Hematopoietic multipotent progenitor cell (in vitro differentiated cells): ENCODE measurements around the gene UGGT2. TPM values are rescaled to one million over a fixed set of nuclear protein-coding genes. Genes with fewer than 3 reads are reported as not detected.
"Not testable (repeated sequence)": the region's sequence is repeated elsewhere in the genome, so short reads cannot be mapped to it uniquely, and the experiment has no call there.

Source experiments
- DNase-seq, 3 donors: peaks; one replicate each; pipeline ENCODE4 v3.0.0-alpha.2; 2011 to 2015; ENCODE audit warnings: low read depth in 2 of 3, low spot score in 2 of 3
- total RNA-seq: library from RNA; depleted of rRNA; stranded (reverse); fragments of >200 nt; gene quantifications from one replicate; pipeline ENCODE4 v1.2.3, GENCODE V29; 2012

UGGT2 gene
- 6.5 TPM for total RNA-seq

- DNase-seq: peak in 2 of 3 donors; percentile 57 to 62
Measured at GRCh38 chr13:96053003-96053703, at the start of gene UGGT2. TSS of gene UGGT2 (minus strand) at chr13:96053401. CDS start at chr13:96053312, 89 bp downstream.

GRCh38 chr13:96100457-96101220 lies 47.4 kb upstream of the UGGT2 start:
- no peak for DNase-seq

GRCh38 chr13:96093296-96094006 lies 40.2 kb upstream of the UGGT2 start:
- no peak for DNase-seq

GRCh38 chr13:96091164-96092117 lies 38.2 kb upstream of the UGGT2 start:
- peak in 1 of 3 donors; percentile 19 for DNase-seq

- DNase-seq: peak in 1 of 3 donors; percentile 14
Measured at GRCh38 chr13:96090240-96091101, 37.3 kb upstream of the UGGT2 start.

- DNase-seq: peak in 1 of 3 donors; percentile 33
Measured at GRCh38 chr13:96089749-96090239, 36.6 kb upstream of the UGGT2 start, which contains the start of gene HS6ST3. TSS of gene HS6ST3 (plus strand) at chr13:96090107.

- DNase-seq: peak in 1 of 3 donors; percentile 6
Measured at GRCh38 chr13:96089139-96089538, 35.9 kb upstream of the UGGT2 start.

GRCh38 chr13:96086736-96087135 lies 33.5 kb upstream of the UGGT2 start:
- no peak for DNase-seq

- no peak for DNase-seq
Measured at GRCh38 chr13:96082640-96083039, 29.4 kb upstream of the UGGT2 start.

GRCh38 chr13:96081888-96082287 lies 28.7 kb upstream of the UGGT2 start:
- DNase-seq: no peak

GRCh38 chr13:96080676-96081075 lies 27.5 kb upstream of the UGGT2 start:
- DNase-seq: no peak

- DNase-seq: peak in 1 of 3 donors; percentile 46
Measured at GRCh38 chr13:96075953-96076543, 22.8 kb upstream of the UGGT2 start.

- no peak for DNase-seq
Measured at GRCh38 chr13:96072392-96072791, 19.2 kb upstream of the UGGT2 start.

- no peak for DNase-seq
Measured at GRCh38 chr13:96071504-96071903, 18.3 kb upstream of the UGGT2 start.

- DNase-seq: no peak
Measured at GRCh38 chr13:96068729-96069128, 15.5 kb upstream of the UGGT2 start.

GRCh38 chr13:96065849-96066248 lies 12.6 kb upstream of the UGGT2 start:
- DNase-seq: no peak

GRCh38 chr13:96052656-96053002 lies 572 bp downstream of the UGGT2 start:
- peak in 1 of 3 donors; percentile 39 for DNase-seq

- not testable (repeated sequence) for DNase-seq
Measured at GRCh38 chr13:96051946-96052345, 1.3 kb downstream of the UGGT2 start.

- DNase-seq: not testable (repeated sequence)
Measured at GRCh38 chr13:96051491-96051890, 1.7 kb downstream of the UGGT2 start.
